ENCODE results near the gene POLDIP3. TPM values are rescaled to one million over a fixed set of nuclear protein-coding genes. Genes with fewer than 3 reads are reported as not detected.
A peak's percentile ranks its signal among the peaks of the same experiment; 100 is the strongest.

Gene POLDIP3
- total RNA-seq, 1 experiment from 2014 or later: 34.6 TPM

DNA sequence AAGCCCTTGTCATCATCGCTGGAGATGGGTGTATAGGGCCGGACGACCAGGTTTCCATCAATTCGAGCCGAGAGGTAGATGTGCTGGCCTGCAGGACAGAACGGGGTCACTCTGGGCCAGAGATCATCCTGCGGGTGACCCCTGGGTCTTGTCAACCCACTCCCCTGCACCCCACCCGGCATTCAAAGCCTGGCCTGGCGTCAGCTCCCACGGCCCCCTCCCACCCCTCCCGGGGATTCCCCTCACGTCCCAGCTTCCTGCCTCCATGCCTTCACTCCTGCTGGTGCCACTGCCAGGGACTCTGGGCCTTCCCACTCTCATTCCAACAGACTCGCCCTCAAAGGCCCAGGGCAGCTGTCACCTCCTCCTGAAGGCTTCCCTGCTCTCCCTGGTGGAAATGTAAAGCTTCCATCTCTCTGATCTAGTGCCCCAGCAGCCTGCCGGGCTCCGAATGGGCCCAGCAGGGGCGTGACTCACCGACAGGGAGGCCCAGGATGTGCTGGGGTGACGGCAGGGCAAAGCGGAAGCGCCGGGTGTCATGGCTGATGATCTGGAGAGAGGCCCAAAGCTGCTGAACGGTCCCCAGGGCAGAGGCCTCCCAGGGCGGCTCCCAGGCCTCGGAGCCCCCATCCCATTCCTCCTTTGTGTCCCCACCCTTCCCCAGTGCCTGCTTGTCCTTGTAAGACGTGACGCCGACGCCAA, 16.4 kb upstream of the POLDIP3 start:
- Histone ChIP-seq H3K4me3 (no peak overlapping the region), H3K9me3 (replicated peaks) (no peaks in the 10 kb centered on the region), H3K27ac (no peak overlapping the region), H3K27me3 (replicated peaks) (no peaks in the 10 kb centered on the region), H3K36me3 (peaks cover 87% of the 10 kb centered on the region), H3K4me1 (replicated peaks) (peaks cover 31% of the 10 kb centered on the region)
- DNase-seq (ENCODE audit: low read depth in 1 of 2, low spot score in 2 of 2): peak in 1 of 2 experiments; percentile 53

- peaks cover 23% of the 10 kb centered on the region for H3K4me1 ChIP-seq (replicated peaks)
- H3K27me3 ChIP-seq (replicated peaks): no peaks in the 10 kb centered on the region
- no peak for DNase-seq (ENCODE audit: low read depth in 1 of 2, low spot score in 2 of 2)
- H3K4me3 ChIP-seq: no peak overlapping the region
- peaks cover 91% of the 10 kb centered on the region for H3K36me3 ChIP-seq
- H3K27ac ChIP-seq: no peak overlapping the region
- H3K9me3 ChIP-seq (replicated peaks): no peaks in the 10 kb centered on the region
These were observed 15.5 kb upstream of the POLDIP3 start for GRCh38 chr22:42630211-42630610.

- Histone ChIP-seq H3K9me3 (replicated peaks) (no peaks in the 10 kb centered on the region), H3K36me3 (peaks cover 92% of the 10 kb centered on the region), H3K4me1 (replicated peaks) (peaks cover 19% of the 10 kb centered on the region), H3K27ac (no peak overlapping the region), H3K27me3 (replicated peaks) (no peaks in the 10 kb centered on the region), H3K4me3 (no peak overlapping the region)
- DNase-seq (ENCODE audit: low read depth in 1 of 2, low spot score in 2 of 2): no peak
These were observed 13.3 kb upstream of the POLDIP3 start for GRCh38 chr22:42627981-42628380.

GRCh38 chr22:42626951-42627625, 12.4 kb upstream of the POLDIP3 start:
- Histone ChIP-seq H3K36me3 (peaks cover 92% of the 10 kb centered on the region), H3K9me3 (replicated peaks) (no peaks in the 10 kb centered on the region), H3K4me3 (no peak overlapping the region), H3K27ac (no peak overlapping the region), H3K4me1 (replicated peaks) (peaks cover 18% of the 10 kb centered on the region), H3K27me3 (replicated peaks) (no peaks in the 10 kb centered on the region)
- DNase-seq (ENCODE audit: low read depth in 1 of 2, low spot score in 2 of 2): no peak

- Histone ChIP-seq H3K9me3 (replicated peaks) (no peaks in the 10 kb centered on the region), H3K4me1 (replicated peaks) (peaks cover 20% of the 10 kb centered on the region), H3K4me3 (no peak overlapping the region), H3K36me3 (peaks cover 92% of the 10 kb centered on the region), H3K27ac (no peak overlapping the region), H3K27me3 (replicated peaks) (no peaks in the 10 kb centered on the region)
- DNase-seq (ENCODE audit: low read depth in 1 of 2, low spot score in 2 of 2): no peak
These were observed 11.7 kb upstream of the POLDIP3 start for GRCh38 chr22:42626431-42626830.

- Histone ChIP-seq H3K9me3 (replicated peaks) (no peaks in the 10 kb centered on the region), H3K36me3 (peaks cover 86% of the 10 kb centered on the region), H3K4me3 (no peak overlapping the region), H3K4me1 (replicated peaks) (peaks cover 22% of the 10 kb centered on the region), H3K27me3 (replicated peaks) (no peaks in the 10 kb centered on the region), H3K27ac (no peak overlapping the region)
- DNase-seq (ENCODE audit: low read depth in 1 of 2, low spot score in 2 of 2): no peak
These were observed 10.7 kb upstream of the POLDIP3 start for GRCh38 chr22:42625416-42625815.

GRCh38 chr22:42624551-42625106, 9.9 kb upstream of the POLDIP3 start:
- Histone ChIP-seq H3K27ac (no peak overlapping the region), H3K27me3 (replicated peaks) (no peaks in the 10 kb centered on the region), H3K36me3 (peaks cover 87% of the 10 kb centered on the region), H3K4me1 (replicated peaks) (peaks cover 27% of the 10 kb centered on the region), H3K9me3 (replicated peaks) (no peaks in the 10 kb centered on the region), H3K4me3 (no peak overlapping the region)
- DNase-seq (ENCODE audit: low read depth in 1 of 2, low spot score in 2 of 2): no peak

- Histone ChIP-seq H3K4me1 (replicated peaks) (peaks cover 27% of the 10 kb centered on the region), H3K9me3 (replicated peaks) (no peaks in the 10 kb centered on the region), H3K27me3 (replicated peaks) (no peaks in the 10 kb centered on the region), H3K4me3 (no peak overlapping the region), H3K36me3 (peaks cover 88% of the 10 kb centered on the region), H3K27ac (no peak overlapping the region)
- DNase-seq (ENCODE audit: low read depth in 1 of 2, low spot score in 2 of 2): no peak
These were observed 9.2 kb upstream of the POLDIP3 start for GRCh38 chr22:42623756-42624441.

GRCh38 chr22:42623301-42623751, 8.6 kb upstream of the POLDIP3 start:
- Histone ChIP-seq H3K36me3 (peaks cover 84% of the 10 kb centered on the region), H3K4me1 (replicated peaks) (peaks cover 27% of the 10 kb centered on the region), H3K4me3 (no peak overlapping the region)

DNA sequence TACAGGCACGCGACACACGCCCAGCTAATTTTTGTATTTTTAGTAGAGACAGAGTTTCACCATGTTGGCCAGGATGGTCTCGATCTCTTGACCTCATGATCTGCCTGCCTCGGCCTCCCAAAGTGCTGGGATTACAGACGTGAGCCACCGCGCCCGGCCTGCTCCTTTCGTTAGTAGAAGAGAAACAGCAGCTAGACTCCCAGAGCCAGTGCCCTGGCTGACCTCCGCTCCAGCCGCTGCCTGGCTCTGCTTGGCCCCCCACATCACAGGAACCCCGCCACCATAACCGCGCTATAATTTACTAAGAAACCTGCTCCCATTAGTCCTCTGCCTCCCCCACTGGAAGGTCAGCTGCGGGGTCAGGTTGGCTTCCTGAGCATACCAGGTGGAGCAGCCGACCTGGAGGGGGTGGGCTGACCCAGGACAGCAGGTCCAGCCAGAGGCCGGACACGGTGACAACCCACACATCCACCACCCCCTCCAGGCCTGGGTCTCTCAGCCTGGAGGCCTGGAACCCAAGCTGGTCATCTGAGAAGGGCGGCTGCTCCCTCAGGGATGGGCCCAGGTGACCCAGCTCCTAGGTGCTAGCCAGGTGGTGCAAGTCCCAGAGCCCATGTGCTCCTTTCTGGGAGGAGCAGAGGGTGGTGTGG, 7.5 kb upstream of the POLDIP3 start:
- peaks cover 73% of the 10 kb centered on the region for H3K36me3 ChIP-seq
- H3K9me3 ChIP-seq (replicated peaks): no peaks in the 10 kb centered on the region
- no peak overlapping the region for H3K27ac ChIP-seq
- H3K4me3 ChIP-seq: no peak overlapping the region
- DNase-seq (ENCODE audit: low read depth in 1 of 2, low spot score in 2 of 2): no peak
- H3K27me3 ChIP-seq (replicated peaks): no peaks in the 10 kb centered on the region
- H3K4me1 ChIP-seq (replicated peaks): peaks cover 34% of the 10 kb centered on the region

More at GRCh38 chr22:42623301-42623751, 8.6 kb upstream of the POLDIP3 start:
- Histone ChIP-seq H3K9me3 (replicated peaks) (no peaks in the 10 kb centered on the region), H3K27me3 (replicated peaks) (no peaks in the 10 kb centered on the region), H3K27ac (no peak overlapping the region)
- DNase-seq (ENCODE audit: low read depth in 1 of 2, low spot score in 2 of 2): no peak

GRCh38 chr22:42621505-42622002, 6.9 kb upstream of the POLDIP3 start:
- Histone ChIP-seq H3K27ac (no peak overlapping the region), H3K36me3 (peaks cover 66% of the 10 kb centered on the region), H3K9me3 (replicated peaks) (no peaks in the 10 kb centered on the region), H3K4me1 (replicated peaks) (peaks cover 38% of the 10 kb centered on the region), H3K27me3 (replicated peaks) (no peaks in the 10 kb centered on the region), H3K4me3 (no peak overlapping the region)
- peak; percentile 58 to 81 for DNase-seq (ENCODE audit: low read depth in 1 of 2, low spot score in 2 of 2)

GRCh38 chr22:42620084-42620483, 5.4 kb upstream of the POLDIP3 start:
- H3K4me3 ChIP-seq: no peak overlapping the region
- H3K27ac ChIP-seq: no peak overlapping the region

More at GRCh38 chr22:42620084-42620483, 5.4 kb upstream of the POLDIP3 start:
- no peak for DNase-seq (ENCODE audit: low read depth in 1 of 2, low spot score in 2 of 2)
- Histone ChIP-seq H3K9me3 (replicated peaks) (no peaks in the 10 kb centered on the region), H3K4me1 (replicated peaks) (peaks cover 46% of the 10 kb centered on the region), H3K27me3 (replicated peaks) (no peaks in the 10 kb centered on the region), H3K36me3 (peaks cover 53% of the 10 kb centered on the region)

All from SJSA1 (cell line).